H9 (cell line): Measurements from ENCODE around the gene CABLES1. TPM values are rescaled to one million over a fixed set of nuclear protein-coding genes. Genes with fewer than 3 reads are reported as not detected.

Source experiments
- DNase-seq: peaks from one replicate; pipeline ENCODE4 v3.0.0-alpha.2; 2017
- H2AFZ ChIP-seq: one replicate; pipeline ENCODE4 v1.6.1; 2013; ENCODE audit warnings: mild to moderate bottlenecking, low read length, control low read depth, moderate library complexity
- H2AK5ac ChIP-seq: 2 replicates; pipeline ENCODE4 v1.6.1; 2013; ENCODE audit warnings: low read length, control low read depth, mixed read lengths; ENCODE audit not compliant: insufficient read length
- H2BK120ac ChIP-seq: one replicate; pipeline ENCODE4 v1.6.1; 2013; ENCODE audit warnings: low read depth, mild to moderate bottlenecking, low read length, control low read depth, inconsistent platforms; ENCODE audit not compliant: poor library complexity, severe bottlenecking
- H2BK12ac ChIP-seq: 2 replicates; pipeline ENCODE4 v1.6.1; 2013; ENCODE audit warnings: low read length, control low read depth, mixed read lengths, low read depth; ENCODE audit not compliant: insufficient read length
- H2BK15ac ChIP-seq: 2 replicates; pipeline ENCODE4 v1.6.1; 2013; ENCODE audit warnings: low read depth, low read length, control low read depth
- H2BK20ac ChIP-seq: one replicate; pipeline ENCODE4 v1.6.1; 2013; ENCODE audit warnings: low read depth, mild to moderate bottlenecking, low read length, control low read depth, inconsistent platforms; ENCODE audit not compliant: poor library complexity, severe bottlenecking
- H2BK5ac ChIP-seq: 2 replicates; pipeline ENCODE4 v1.6.1; 2013; ENCODE audit warnings: low read length, control low read depth, mixed read lengths; ENCODE audit not compliant: insufficient read length
- H3K14ac ChIP-seq: 2 replicates; pipeline ENCODE4 v1.6.1; 2013; ENCODE audit warnings: low read length, control low read depth; ENCODE audit not compliant: insufficient read depth
- H3K18ac ChIP-seq: 2 replicates; pipeline ENCODE4 v1.6.1; 2013; ENCODE audit warnings: low read depth, mild to moderate bottlenecking, mixed read lengths, low read length, control low read depth; ENCODE audit not compliant: insufficient read length
- H3K23ac ChIP-seq: 2 replicates; pipeline ENCODE4 v1.6.1; 2013; ENCODE audit warnings: low read length, control low read depth, mixed read lengths, low read depth; ENCODE audit not compliant: insufficient read length
- H3K23me2 ChIP-seq: 2 replicates; pipeline ENCODE4 v1.6.1; 2013; ENCODE audit warnings: low read depth, mild to moderate bottlenecking, mixed read lengths, low read length, control low read depth; ENCODE audit not compliant: insufficient read length, poor library complexity, severe bottlenecking
- H3K27ac ChIP-seq: 2 replicates; pipeline ENCODE4 v1.5.1; 2013; ENCODE audit warnings: low read length, control low read depth, mixed read lengths, low read depth; ENCODE audit not compliant: insufficient read length
- H3K27me3 ChIP-seq: 2 replicates; pipeline ENCODE4 v1.6.1; 2013; ENCODE audit warnings: low read length, control low read depth, inconsistent platforms; ENCODE audit not compliant: insufficient read depth
- H3K4ac ChIP-seq: 2 replicates; pipeline ENCODE4 v1.6.1; 2013; ENCODE audit warnings: low read depth, mild to moderate bottlenecking, control low read depth, inconsistent platforms, low read length, moderate library complexity
- H3K4me1 ChIP-seq: 2 replicates; pipeline ENCODE4 v1.6.1; 2013; ENCODE audit warnings: low read length, control low read depth, inconsistent platforms; ENCODE audit not compliant: insufficient read depth
- H3K4me2 ChIP-seq: 2 replicates; pipeline ENCODE4 v1.6.1; 2013; ENCODE audit warnings: low read length, control low read depth, mixed read lengths; ENCODE audit not compliant: insufficient read length, insufficient read depth
- H3K56ac ChIP-seq: 2 replicates; pipeline ENCODE4 v1.6.1; 2013; ENCODE audit warnings: low read depth, mild to moderate bottlenecking, mixed read lengths, low read length, control low read depth; ENCODE audit not compliant: insufficient read length
- H3K79me1 ChIP-seq: 2 replicates; pipeline ENCODE4 v1.6.1; 2013; ENCODE audit warnings: low read depth, mild to moderate bottlenecking, moderate library complexity, low read length, control low read depth, inconsistent platforms; ENCODE audit not compliant: insufficient read depth, poor library complexity, severe bottlenecking
- H3K79me2 ChIP-seq: 2 replicates; pipeline ENCODE4 v1.6.1; 2013; ENCODE audit warnings: low read length, control low read depth, inconsistent platforms; ENCODE audit not compliant: insufficient read depth
- H3K9ac ChIP-seq: 2 replicates; pipeline ENCODE4 v1.6.1; 2013; ENCODE audit warnings: low read length, control low read depth, mixed read lengths; ENCODE audit not compliant: insufficient read length; ENCODE audit errors: extremely low read depth
- H3K9me3 ChIP-seq: one replicate; pipeline ENCODE4 v1.6.1; 2013; ENCODE audit warnings: low read depth, low read length, inconsistent platforms; ENCODE audit not compliant: control insufficient read depth
- H3T11ph ChIP-seq: one replicate; pipeline ENCODE4 v1.6.1; 2013; ENCODE audit warnings: mild to moderate bottlenecking, low read length, control low read depth, inconsistent platforms
- H4K20me1 ChIP-seq: one replicate; pipeline ENCODE4 v1.6.1; 2013; ENCODE audit not compliant: control insufficient read depth, insufficient read length, insufficient read depth
- H4K5ac ChIP-seq: 2 replicates; pipeline ENCODE4 v1.6.1; 2013; ENCODE audit warnings: low read depth, mild to moderate bottlenecking, mixed read lengths, low read length, control low read depth; ENCODE audit not compliant: insufficient read length
- H4K8ac ChIP-seq: replicated peaks from 2 replicates; pipeline ENCODE4 v1.6.1; 2013; ENCODE audit warnings: low read length, control low read depth, mixed read lengths, low read depth; ENCODE audit not compliant: insufficient read length
- H4K91ac ChIP-seq: 2 replicates; pipeline ENCODE4 v1.6.1; 2013; ENCODE audit warnings: low read depth, mild to moderate bottlenecking, moderate library complexity, mixed read lengths, low read length, control low read depth; ENCODE audit not compliant: insufficient read length
- H3K27ac Mint-ChIP-seq, 3 experiments: 2 replicates in 2 of 3; 3 replicates in 1 of 3; pipeline ENCODE4 v1.8.0; 2020 to 2021; ENCODE audit warnings: mixed read lengths in 3 of 3, mild to moderate bottlenecking in 1 of 3, moderate library complexity in 1 of 3
- H3K27me3 Mint-ChIP-seq: 2 replicates; pipeline ENCODE4 v1.8.0; 2021; ENCODE audit warnings: low read depth, mild to moderate bottlenecking, moderate library complexity, mixed read lengths
- H3K36me3 Mint-ChIP-seq, 3 experiments: 2 replicates in 2 of 3; 3 replicates in 1 of 3; pipeline ENCODE4 v1.8.0; 2020 to 2021; ENCODE audit warnings: low read depth in 3 of 3, mixed read lengths in 3 of 3; ENCODE audit not compliant: insufficient read depth in 1 of 3
- H3K4me1 Mint-ChIP-seq, 2 experiments: 2 replicates each; pipeline ENCODE4 v1.8.0; 2020; ENCODE audit warnings: mixed read lengths in 2 of 2
- H3K4me3 Mint-ChIP-seq, 2 experiments: 2 replicates in 1 of 2; 3 replicates in 1 of 2; pipeline ENCODE4 v1.8.0; 2020 to 2021; ENCODE audit warnings: mild to moderate bottlenecking in 2 of 2, mixed read lengths in 2 of 2, moderate library complexity in 1 of 2
- H3K9me3 Mint-ChIP-seq, 2 experiments: 2 replicates in 1 of 2; 3 replicates in 1 of 2; pipeline ENCODE4 v1.8.0; 2020; ENCODE audit warnings: mild to moderate bottlenecking in 2 of 2, mixed read lengths in 2 of 2, moderate library complexity in 1 of 2
- CTCF ChIP-seq: fragments of 200-600 bp; sonication (generic); conservative IDR thresholded peaks from 3 replicates; pipeline ENCODE4 v1.8.0; 2021; ENCODE audit warnings: antibody characterized with exemption, mild to moderate bottlenecking
- WGBS: extraction: QIAGEN DNeasy Blood & Tissue Kit; methylation state at CpG from one replicate; pipeline ENCODE4 v1.1.7; 2013; ENCODE audit warnings: missing lambda C conversion rate, low lambda C conversion rate, mixed read lengths; ENCODE audit not compliant: insufficient read length; ENCODE audit errors: extremely low coverage; 5-methylcytosine and 5-hydroxymethylcytosine counted together
- total RNA-seq: library from RNA; stranded (reverse); gene quantifications from 2 replicates; pipeline ENCODE4 v1.2.1, GENCODE V29; 2021

Gene CABLES1
- total RNA-seq, 1 experiment from 2014 or later = 27.1 TPM

GRCh38 chr18:23273443-23273966 is 138.2 kb downstream of the CABLES1 start:
- no peak overlapping the region for H3K4me2 ChIP-seq
- no peak overlapping the region for H4K8ac ChIP-seq
- no peak overlapping the region for H2BK5ac ChIP-seq
- no peaks in the 10 kb centered on the region for H3K79me2 ChIP-seq
- no peak overlapping the region for H4K91ac ChIP-seq
- H3K4ac ChIP-seq = no peak overlapping the region
- H4K5ac ChIP-seq = no peak overlapping the region
- H3K9me3 ChIP-seq = peaks cover 10% of the 10 kb centered on the region
- no peak overlapping the region for H2AK5ac ChIP-seq
- no peak overlapping the region for H2BK20ac ChIP-seq
- Mint-ChIP-seq H3K27me3 (peaks cover 5% of the 10 kb centered on the region), H3K4me1 (peaks cover 26 to 31% of the 10 kb centered on the region in 2 experiments), H3K36me3 (peaks cover 30 to 49% (median 43%) of the 10 kb centered on the region in 3 experiments), H3K9me3 (peaks cover 39 to 42% of the 10 kb centered on the region in 2 experiments), H3K4me3 (no peak overlapping the region), H3K27ac (peak overlapping the region in 2 of 3 experiments; percentile 28 to 68; a peak in 2 of 7 replicates)
- H3K23me2 ChIP-seq = no peaks in the 10 kb centered on the region
- H3K23ac ChIP-seq = no peak overlapping the region
- H2BK15ac ChIP-seq = no peak overlapping the region
- no peak overlapping the region for H3K56ac ChIP-seq
- no peaks in the 10 kb centered on the region for H4K20me1 ChIP-seq
- no peak overlapping the region for H2BK120ac ChIP-seq
- H3K79me1 ChIP-seq = no peaks in the 10 kb centered on the region
- no peak overlapping the region for H3K14ac ChIP-seq
- WGBS = 100% methylated on average over 2 of the region's 10 CpGs
- H3K18ac ChIP-seq = no peak overlapping the region
- H3K27ac ChIP-seq = no peak overlapping the region
- no peaks in the 10 kb centered on the region for H3K27me3 ChIP-seq
- no peak overlapping the region for H2AFZ ChIP-seq
- H3K9ac ChIP-seq = no peak overlapping the region
- no peak overlapping the region for H3T11ph ChIP-seq
- H3K4me1 ChIP-seq = peaks cover 3% of the 10 kb centered on the region; the same call in 1 of the 2 replicates
- DNase-seq = no peak
- no peak for TF ChIP-seq CTCF
- no peak overlapping the region for H2BK12ac ChIP-seq
